Liver (tissue), 9 donors: ENCODE measurements around the gene CEP350. TPM values are rescaled to one million over a fixed set of nuclear protein-coding genes. Genes with fewer than 3 reads are reported as not detected.
A peak's percentile ranks its signal among the peaks of the same experiment; 100 is the strongest.

ENCODE experiments used
- DNase-seq: peaks from one replicate; pipeline ENCODE4 v3.0.0-alpha.2; 2017; ENCODE audit warnings: low spot score
- H3K27ac ChIP-seq, 2 donors: one replicate each; pipeline ENCODE4 v1.7.0; 2013; ENCODE audit warnings: inconsistent platforms in 2 of 2, low read length in 2 of 2, control low read depth in 1 of 2, low read depth in 1 of 2, mild to moderate bottlenecking in 1 of 2
- H3K27me3 ChIP-seq, 4 donors: one replicate each; pipeline versions ENCODE4 v1.6.1 to v1.7.0; 2013; ENCODE audit warnings: low read length in 3 of 4, inconsistent platforms in 1 of 4, mild to moderate bottlenecking in 1 of 4, moderate library complexity in 1 of 4; ENCODE audit not compliant: control insufficient read depth in 4 of 4, insufficient read depth in 4 of 4
- H3K36me3 ChIP-seq, 4 donors: one replicate each; pipeline versions ENCODE4 v1.6.1 to v1.7.0; 2013; ENCODE audit warnings: low read length in 3 of 4, mild to moderate bottlenecking in 3 of 4, low read depth in 1 of 4, moderate library complexity in 1 of 4; ENCODE audit not compliant: control insufficient read depth in 4 of 4, insufficient read depth in 3 of 4
- H3K4me1 ChIP-seq, 4 donors: one replicate each; pipeline versions ENCODE4 v1.6.1 to v1.7.0; 2013; ENCODE audit warnings: low read length in 3 of 4, mild to moderate bottlenecking in 3 of 4, moderate library complexity in 1 of 4; ENCODE audit not compliant: control insufficient read depth in 4 of 4, insufficient read depth in 4 of 4
- H3K4me3 ChIP-seq, 3 donors: one replicate each; pipeline versions ENCODE4 v1.6.1 to v1.7.0; 2013; ENCODE audit warnings: low read length in 3 of 3, control low read depth in 1 of 3, low read depth in 1 of 3, mild to moderate bottlenecking in 1 of 3
- H3K9ac ChIP-seq, 2 donors: one replicate each; pipeline ENCODE4 v1.7.0; 2013; ENCODE audit warnings: low read length in 2 of 2, mild to moderate bottlenecking in 2 of 2, moderate library complexity in 2 of 2, control low read depth in 1 of 2, low read depth in 1 of 2
- H3K9me3 ChIP-seq, 4 donors: one replicate each; pipeline versions ENCODE4 v1.6.1 to v1.7.0; 2013; ENCODE audit warnings: low read length in 3 of 4; ENCODE audit not compliant: control insufficient read depth in 4 of 4
- ATF3 ChIP-seq: IDR thresholded peaks from 2 replicates; pipeline ENCODE4 v1.6.1; 2016; ENCODE audit warnings: antibody characterized with exemption
- CTCF ChIP-seq: fragments of 150-350 bp; IDR thresholded peaks from 2 replicates; pipeline ENCODE4 v1.5.1; 2017; ENCODE audit warnings: improper control_type of control experiment, low read depth, low read length; ENCODE audit not compliant: missing input control
- EGR1 ChIP-seq, 2 donors: IDR thresholded peaks; 2 replicates each; pipeline ENCODE4 v1.6.1; 2016 to 2018; ENCODE audit warnings: antibody characterized with exemption in 2 of 2, low read depth in 2 of 2
- FOXA1 ChIP-seq: IDR thresholded peaks from 2 replicates; pipeline ENCODE4 v1.6.1; 2016; ENCODE audit warnings: antibody characterized with exemption
- GABPA ChIP-seq, 2 donors: IDR thresholded peaks in 1 of 2; conservative IDR thresholded peaks in 1 of 2; 2 replicates each; pipeline ENCODE4 v1.6.1; 2016; ENCODE audit warnings: antibody characterized with exemption in 2 of 2, mild to moderate bottlenecking in 1 of 2, moderate library complexity in 1 of 2
- HNF4A ChIP-seq, 2 donors: conservative IDR thresholded peaks; 2 replicates each; pipeline ENCODE4 v1.6.1; 2016; ENCODE audit warnings: antibody characterized with exemption in 2 of 2, mild to moderate bottlenecking in 2 of 2
- HNF4G ChIP-seq: IDR thresholded peaks from 2 replicates; pipeline ENCODE4 v1.6.1; 2016; ENCODE audit warnings: antibody characterized with exemption
- JUND ChIP-seq, 2 donors: IDR thresholded peaks; 2 replicates each; pipeline ENCODE4 v1.6.1; 2016; ENCODE audit warnings: antibody characterized with exemption in 2 of 2
- MAX ChIP-seq: IDR thresholded peaks from 2 replicates; pipeline ENCODE4 v1.6.1; 2016; ENCODE audit warnings: antibody characterized with exemption
- NR2F2 ChIP-seq: IDR thresholded peaks from 2 replicates; pipeline ENCODE4 v1.6.1; 2016; ENCODE audit warnings: antibody characterized with exemption
- RAD21 ChIP-seq, 2 donors: IDR thresholded peaks; 2 replicates each; pipeline ENCODE4 v1.6.1; 2016; ENCODE audit warnings: antibody characterized with exemption in 2 of 2, mild to moderate bottlenecking in 2 of 2
- SP1 ChIP-seq: IDR thresholded peaks from 2 replicates; pipeline ENCODE4 v1.6.1; 2018; ENCODE audit warnings: antibody characterized with exemption, mild to moderate bottlenecking
- TAF1 ChIP-seq: conservative IDR thresholded peaks from 2 replicates; pipeline ENCODE4 v1.6.1; 2016; ENCODE audit warnings: antibody characterized with exemption, mild to moderate bottlenecking
- ZBTB33 ChIP-seq: IDR thresholded peaks from 2 replicates; pipeline ENCODE4 v1.6.1; 2016; ENCODE audit warnings: antibody characterized with exemption
- WGBS: extraction: QIAGEN DNeasy Blood & Tissue Kit; methylation state at CpG from one replicate; pipeline ENCODE4 v1.1.7; 2013; 5-methylcytosine and 5-hydroxymethylcytosine counted together
- polyA plus RNA-seq, 2 donors: library from polyadenylated mRNA; stranded (reverse) in 1 of 2; unstranded in 1 of 2; fragments of 200-250 nt in 1 of 2; fragments of >200 nt in 1 of 2; fragmentation: Nextera tagmentation in 1 of 2; extraction: Ambion mirVana in 1 of 2; gene quantifications; one replicate each; pipeline versions ENCODE4 v1.2.1 to v1.2.3, GENCODE V29; 2013 to 2015
- total RNA-seq, 2 donors: library from RNA; depleted of rRNA; stranded (reverse); fragments of >200 nt; gene quantifications; one replicate each; pipeline ENCODE4 v1.2.3, GENCODE V29; 2014
- donor health status: healthy.
- donor health status: healthy.
- donor health status: healthy.
- donor health status: healthy.
- donor health status: healthy.

Gene CEP350
- total and polyA plus RNA-seq, 4 donors: 4.5 to 49.0 (median 18.9) TPM

GRCh38 chr1:179990847-179991246 is 36.2 kb downstream of the CEP350 start:
- TF ChIP-seq GABPA (IDR thresholded peaks at IDR 0.05 in 1 of 2, conservative IDR thresholded peaks at IDR 0.05 in 1 of 2) (no peak), HNF4A (conservative IDR thresholded peaks at IDR 0.05) (peak; percentile 74 to 75), JUND (IDR thresholded peaks at IDR 0.05) (peak in 1 of 2 donors; percentile 13), SP1 (no peak), HNF4G (peak; percentile 40), ATF3 (peak; percentile 73), ZBTB33 (peak; percentile 44)
- DNase-seq: no peak

GRCh38 chr1:179995576-179995975 is 41.0 kb downstream of the CEP350 start:
- Histone ChIP-seq H3K4me3 (no peak overlapping the region), H3K36me3 (peaks cover 5 to 23% (median 11%) of the 10 kb centered on the region in 4 donors), H3K4me1 (no peaks in the 10 kb centered on the region), H3K27ac (no peak overlapping the region), H3K9me3 (no peaks in the 10 kb centered on the region), H3K9ac (no peak overlapping the region), H3K27me3 (no peaks in the 10 kb centered on the region)
- DNase-seq: no peak
- TF ChIP-seq NR2F2 (no peak), TAF1 (no peak), HNF4A (conservative IDR thresholded peaks at IDR 0.05) (no peak), SP1 (no peak), RAD21 (IDR thresholded peaks at IDR 0.05) (no peak), EGR1 (IDR thresholded peaks at IDR 0.05; ENCODE audit: low read depth in 2 of 2) (no peak), ZBTB33 (no peak), GABPA (IDR thresholded peaks at IDR 0.05 in 1 of 2, conservative IDR thresholded peaks at IDR 0.05 in 1 of 2) (no peak), CTCF (no peak), FOXA1 (no peak), MAX (no peak)
- WGBS: 91% methylated on average over 1 of the region's 1 CpG

More at GRCh38 chr1:179990847-179991246, 36.2 kb downstream of the CEP350 start:
- Histone ChIP-seq H3K36me3 (peaks cover 0 to 9% (median 4%) of the 10 kb centered on the region in 4 donors), H3K27me3 (no peaks in the 10 kb centered on the region), H3K4me3 (no peak overlapping the region), H3K9ac (no peak overlapping the region), H3K9me3 (no peaks in the 10 kb centered on the region), H3K4me1 (no peaks in the 10 kb centered on the region), H3K27ac (no peak overlapping the region)
- WGBS: 63% methylated on average over 3 of the region's 3 CpGs
